Vagina (tissue), 2 donors: ENCODE results near the gene SAP30BP.

Source experiments
- POLR2A ChIP-seq, 2 donors: fragments of 450-650 bp; IDR thresholded peaks; one replicate each; pipeline ENCODE4 v1.6.1; 2017; ENCODE audit warnings: antibody characterized with exemption in 2 of 2, mild to moderate bottlenecking in 2 of 2, moderate library complexity in 2 of 2
- POLR2AphosphoS5 ChIP-seq, 2 donors: sonication (generic); formaldehyde crosslinking; IDR thresholded peaks; one replicate each; pipeline ENCODE4 v1.9.0; 2017; ENCODE audit warnings: antibody characterized with exemption in 2 of 2, mild to moderate bottlenecking in 2 of 2, low read depth in 1 of 2; ENCODE audit not compliant: insufficient read depth in 1 of 2
- TF ChIP-seq, protein P1 (sequence below), 3 experiments: fragments of 450-650 bp in 2 of 3; fragments of 200-600 bp in 1 of 3; sonication (generic) in 1 of 3; IDR thresholded peaks; one replicate each; pipeline ENCODE4 v1.5.1; 2017 to 2019; ENCODE audit warnings: antibody characterized with exemption in 3 of 3, mild to moderate bottlenecking in 2 of 3, moderate library complexity in 2 of 3

DNA sequence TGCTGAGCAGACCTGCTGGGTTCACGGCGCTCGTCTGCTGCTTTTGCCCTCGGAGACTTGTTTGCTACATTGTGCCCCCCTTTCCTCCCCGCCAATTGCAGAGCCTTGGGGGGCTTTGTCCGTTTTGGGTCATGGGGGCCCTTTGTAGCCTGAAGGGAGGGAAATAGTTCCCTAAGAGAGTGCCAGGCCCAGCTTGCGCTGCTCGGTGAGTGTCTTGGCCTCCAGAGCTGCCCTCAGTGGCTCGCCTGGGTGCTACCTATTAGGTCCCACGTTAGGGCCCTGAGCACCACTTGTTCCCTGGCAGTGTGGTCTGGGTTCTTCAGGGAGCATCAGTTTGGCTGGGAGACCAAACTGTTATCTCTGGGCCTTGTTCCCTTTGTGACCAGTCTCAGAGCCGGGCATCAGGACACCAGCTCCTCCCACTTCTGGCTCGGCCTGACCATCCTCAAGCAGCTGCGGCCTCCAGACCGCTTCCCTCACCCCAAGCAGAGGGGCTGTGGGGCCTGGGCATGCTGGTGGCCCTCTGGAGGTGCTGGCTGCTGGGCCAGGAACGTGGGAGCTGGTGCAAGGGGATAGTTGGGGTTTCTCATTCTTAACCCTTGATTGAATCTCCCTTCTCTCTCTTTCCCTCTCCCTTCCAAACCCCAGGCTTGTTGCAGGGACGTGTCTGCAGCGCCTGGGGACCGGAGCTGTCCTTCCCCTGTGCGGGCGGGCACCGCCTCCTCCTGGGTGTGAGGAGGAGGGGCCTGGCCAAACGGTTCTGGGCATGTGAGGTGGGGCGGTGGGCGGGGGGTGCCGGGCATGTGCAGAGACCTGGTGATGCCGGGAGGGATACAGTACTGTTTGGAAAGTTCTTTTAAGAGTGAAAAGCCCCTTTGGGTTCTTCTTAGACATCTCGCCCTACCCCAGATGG, 38.1 kb downstream of the SAP30BP start:
- TF ChIP-seq, protein P1, sequence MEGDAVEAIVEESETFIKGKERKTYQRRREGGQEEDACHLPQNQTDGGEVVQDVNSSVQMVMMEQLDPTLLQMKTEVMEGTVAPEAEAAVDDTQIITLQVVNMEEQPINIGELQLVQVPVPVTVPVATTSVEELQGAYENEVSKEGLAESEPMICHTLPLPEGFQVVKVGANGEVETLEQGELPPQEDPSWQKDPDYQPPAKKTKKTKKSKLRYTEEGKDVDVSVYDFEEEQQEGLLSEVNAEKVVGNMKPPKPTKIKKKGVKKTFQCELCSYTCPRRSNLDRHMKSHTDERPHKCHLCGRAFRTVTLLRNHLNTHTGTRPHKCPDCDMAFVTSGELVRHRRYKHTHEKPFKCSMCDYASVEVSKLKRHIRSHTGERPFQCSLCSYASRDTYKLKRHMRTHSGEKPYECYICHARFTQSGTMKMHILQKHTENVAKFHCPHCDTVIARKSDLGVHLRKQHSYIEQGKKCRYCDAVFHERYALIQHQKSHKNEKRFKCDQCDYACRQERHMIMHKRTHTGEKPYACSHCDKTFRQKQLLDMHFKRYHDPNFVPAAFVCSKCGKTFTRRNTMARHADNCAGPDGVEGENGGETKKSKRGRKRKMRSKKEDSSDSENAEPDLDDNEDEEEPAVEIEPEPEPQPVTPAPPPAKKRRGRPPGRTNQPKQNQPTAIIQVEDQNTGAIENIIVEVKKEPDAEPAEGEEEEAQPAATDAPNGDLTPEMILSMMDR (IDR thresholded peaks at IDR 0.05): no peak
- TF ChIP-seq POLR2A (IDR thresholded peaks at IDR 0.05): no peak
- no peak for TF ChIP-seq POLR2AphosphoS5 (IDR thresholded peaks at IDR 0.05; ENCODE audit: insufficient read depth in 1 of 2, low read depth in 1 of 2)
